Testis (tissue), 2 donors: Measurements from ENCODE around the gene PHRF1.

ENCODE experiments used
- POLR2A ChIP-seq: fragments of 450-650 bp; IDR thresholded peaks from one replicate; pipeline ENCODE4 v1.6.1; 2017; ENCODE audit warnings: antibody characterized with exemption, mild to moderate bottlenecking, moderate library complexity
- TF ChIP-seq, protein P1 (sequence below), 3 experiments: fragments of 450-650 bp in 2 of 3; fragments of 200-600 bp in 1 of 3; sonication (generic) in 1 of 3; IDR thresholded peaks; one replicate each; pipeline ENCODE4 v1.5.1; 2016 to 2019; ENCODE audit warnings: antibody characterized with exemption in 3 of 3, mild to moderate bottlenecking in 2 of 3, moderate library complexity in 1 of 3

DNA sequence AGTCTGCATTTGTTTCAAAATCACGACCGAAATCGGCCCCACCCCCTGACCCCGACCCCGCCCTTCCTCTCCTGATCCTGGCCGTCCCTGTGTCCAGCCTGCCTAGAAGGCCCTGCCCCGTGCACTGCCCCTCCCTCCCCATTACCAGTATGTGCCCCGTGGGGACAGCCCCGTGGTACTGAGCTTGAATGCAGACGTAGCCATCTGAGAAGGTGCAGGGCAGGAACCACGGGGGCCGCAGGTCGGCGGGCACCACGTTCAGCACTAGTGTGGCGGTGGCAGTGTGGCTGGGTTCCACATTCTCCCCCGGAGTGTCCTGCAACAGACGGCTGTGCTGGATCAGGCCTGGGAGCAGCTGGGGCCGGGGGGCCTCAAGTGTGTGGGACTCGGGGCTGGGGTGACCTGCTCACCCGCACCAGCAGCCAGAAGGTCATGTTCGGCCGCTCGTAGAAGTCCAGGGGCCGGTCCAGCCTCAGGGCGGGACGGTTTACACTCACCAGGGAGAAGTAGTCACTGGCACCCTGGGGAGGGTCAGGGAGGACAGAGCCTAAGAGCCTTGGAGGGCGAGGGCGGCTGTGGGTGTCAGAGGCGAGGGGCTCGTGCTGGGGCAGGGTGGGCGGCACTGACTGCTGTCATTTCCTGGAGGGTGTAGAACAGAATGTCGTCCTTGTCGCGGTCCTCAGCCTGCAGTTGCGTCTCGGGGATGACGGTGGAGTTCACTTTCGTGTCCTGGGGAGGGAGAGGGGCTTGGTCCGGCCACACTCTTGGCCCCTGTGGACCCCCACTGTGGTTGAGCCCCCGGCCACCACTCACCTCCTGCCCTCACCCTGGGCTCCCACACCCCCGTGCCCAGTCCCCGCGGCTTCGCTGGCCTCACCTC, 44.9 kb downstream of the PHRF1 start:
- TF ChIP-seq, protein P1, sequence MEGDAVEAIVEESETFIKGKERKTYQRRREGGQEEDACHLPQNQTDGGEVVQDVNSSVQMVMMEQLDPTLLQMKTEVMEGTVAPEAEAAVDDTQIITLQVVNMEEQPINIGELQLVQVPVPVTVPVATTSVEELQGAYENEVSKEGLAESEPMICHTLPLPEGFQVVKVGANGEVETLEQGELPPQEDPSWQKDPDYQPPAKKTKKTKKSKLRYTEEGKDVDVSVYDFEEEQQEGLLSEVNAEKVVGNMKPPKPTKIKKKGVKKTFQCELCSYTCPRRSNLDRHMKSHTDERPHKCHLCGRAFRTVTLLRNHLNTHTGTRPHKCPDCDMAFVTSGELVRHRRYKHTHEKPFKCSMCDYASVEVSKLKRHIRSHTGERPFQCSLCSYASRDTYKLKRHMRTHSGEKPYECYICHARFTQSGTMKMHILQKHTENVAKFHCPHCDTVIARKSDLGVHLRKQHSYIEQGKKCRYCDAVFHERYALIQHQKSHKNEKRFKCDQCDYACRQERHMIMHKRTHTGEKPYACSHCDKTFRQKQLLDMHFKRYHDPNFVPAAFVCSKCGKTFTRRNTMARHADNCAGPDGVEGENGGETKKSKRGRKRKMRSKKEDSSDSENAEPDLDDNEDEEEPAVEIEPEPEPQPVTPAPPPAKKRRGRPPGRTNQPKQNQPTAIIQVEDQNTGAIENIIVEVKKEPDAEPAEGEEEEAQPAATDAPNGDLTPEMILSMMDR (IDR thresholded peaks at IDR 0.05), result no peak
- TF ChIP-seq POLR2A, result no peak
